NCI-H1105 (cell line): Measurements from ENCODE around the gene C5AR1.
"Not testable (repeated sequence)": the region's sequence is repeated elsewhere in the genome, so short reads cannot be mapped to it uniquely, and the experiment has no call there.

Experiments used
- DNase-seq: peaks from one replicate; lab custom pipeline; 2025; lab: John Stamatoyannopoulos, UW

The C5AR1 gene

GRCh38 chr19:47331931-47332547, 22.4 kb downstream of the C5AR1 start, which contains the start of gene C5AR2:
Gene C5AR2 (plus strand): TSS chr19:47332175. CDS start chr19:47340800, 8,625 bp downstream.
- DNase-seq: no peak

GRCh38 chr19:47336765-47337718, 27.4 kb downstream of the C5AR1 start:
- DNase-seq: not testable (repeated sequence)

GRCh38 chr19:47339196-47339880, 29.7 kb downstream of the C5AR1 start:
- DNase-seq: no peak

GRCh38 chr19:47340477-47341208, 31.0 kb downstream of the C5AR1 start:
- no peak for DNase-seq

- no peak for DNase-seq
Observed at GRCh38 chr19:47341734-47342133, 32.1 kb downstream of the C5AR1 start.

- no peak for DNase-seq
Observed at GRCh38 chr19:47343194-47343802, 33.6 kb downstream of the C5AR1 start.

GRCh38 chr19:47344425-47344824, 34.8 kb downstream of the C5AR1 start:
- DNase-seq: no peak

- DNase-seq: not testable (repeated sequence)
Observed at GRCh38 chr19:47346024-47346423, 36.4 kb downstream of the C5AR1 start.

- peak; percentile 96 for DNase-seq
Observed at GRCh38 chr19:47348819-47349795, 39.4 kb downstream of the C5AR1 start, which contains the start of gene DHX34. Gene DHX34 (plus strand): TSS chr19:47349315. CDS start chr19:47353031, 3,716 bp downstream.

GRCh38 chr19:47350630-47351029, 41.0 kb downstream of the C5AR1 start:
- DNase-seq: no peak

- DNase-seq: no peak
Observed at GRCh38 chr19:47351548-47351947, 41.9 kb downstream of the C5AR1 start.

- DNase-seq: no peak
Observed at GRCh38 chr19:47352095-47352494, 42.4 kb downstream of the C5AR1 start.

GRCh38 chr19:47353307-47353712, 43.6 kb downstream of the C5AR1 start:
- peak; percentile 36 for DNase-seq

GRCh38 chr19:47356900-47357299, 47.2 kb downstream of the C5AR1 start:
- no peak for DNase-seq

- no peak for DNase-seq
Observed at GRCh38 chr19:47357788-47358680, 48.4 kb downstream of the C5AR1 start.

- DNase-seq: no peak
Observed at GRCh38 chr19:47358936-47359335, 49.3 kb downstream of the C5AR1 start.

- no peak for DNase-seq
Observed at GRCh38 chr19:47362321-47362720, 52.7 kb downstream of the C5AR1 start.

- no peak for DNase-seq
Observed at GRCh38 chr19:47363758-47364531, 54.3 kb downstream of the C5AR1 start.
